ENCODE data around the gene CNNM2. TPM values are rescaled to one million over a fixed set of nuclear protein-coding genes. Genes with fewer than 3 reads are reported as not detected.
A peak's percentile ranks its signal among the peaks of the same experiment; 100 is the strongest.
"Not testable (repeated sequence)": the region's sequence is repeated elsewhere in the genome, so short reads cannot be mapped to it uniquely, and the experiment has no call there.

The CNNM2 gene
- total RNA-seq, 2 donors from 2014 or later: 3.7 to 3.9 TPM

DNA sequence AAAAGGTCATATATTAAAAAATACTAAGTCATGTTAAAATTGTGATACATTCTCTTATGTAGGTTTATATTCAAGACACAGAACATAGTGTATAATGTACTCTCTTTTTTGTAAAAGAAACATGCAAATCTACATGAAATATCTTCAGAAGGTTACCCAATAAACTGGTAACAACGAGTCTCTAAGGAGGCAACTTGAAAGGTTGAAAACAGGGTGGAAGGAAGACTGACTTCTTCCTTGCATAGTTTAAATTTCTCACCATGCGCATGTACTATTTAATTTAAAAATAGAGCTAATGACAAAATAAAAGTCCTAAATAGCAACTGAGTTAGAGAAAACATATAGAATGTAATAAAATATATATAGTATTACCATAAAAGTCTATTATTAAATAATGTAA is 142.5 kb downstream of the CNNM2 start:
- ATAC-seq: no peak
- no peak for DNase-seq
- intact Hi-C loops (cut with DNase I): loop anchor here (10.0 kb wide), 2 partner anchors 226 to 326 kb away; partner anchors contain the start of gene CYP17A1 (in 1 of the 2)

DNA sequence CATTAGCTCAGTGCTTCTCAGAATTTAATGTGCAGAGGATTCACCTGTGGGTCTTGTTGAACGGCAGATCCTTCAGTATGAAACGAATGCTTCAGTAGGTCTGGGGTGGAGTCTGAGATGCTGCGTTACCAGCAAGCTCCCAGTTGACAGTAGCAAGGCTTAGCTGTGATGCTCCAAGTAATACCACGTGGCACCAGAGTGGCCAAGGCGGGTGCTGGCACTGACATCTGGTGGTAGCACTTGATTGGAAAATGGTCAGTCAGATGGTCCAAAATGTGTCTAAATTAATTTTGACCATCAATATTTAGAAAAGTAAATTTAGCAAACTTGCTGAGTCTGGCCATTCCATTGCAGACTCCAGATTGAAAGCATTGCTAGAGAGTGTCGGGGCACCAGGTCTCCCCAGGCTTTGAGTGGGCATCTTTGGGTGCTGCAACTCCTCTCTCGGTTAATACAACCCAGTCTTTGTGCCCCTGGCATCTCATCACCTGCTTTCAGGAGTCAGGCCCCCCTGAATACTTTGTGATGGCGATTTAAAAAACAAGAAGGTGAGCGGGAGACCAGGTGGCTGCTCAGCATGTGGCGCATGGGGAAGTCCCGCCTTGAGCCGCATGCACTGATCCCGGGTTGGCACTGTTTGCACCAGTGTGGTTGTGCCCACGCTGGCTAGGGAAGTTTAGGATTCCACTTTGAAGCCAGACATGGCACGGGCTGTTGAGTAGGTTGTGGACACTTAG is 144.9 kb downstream of the CNNM2 start:
- intact Hi-C loops (cut with DNase I): loop anchor here (10.0 kb wide), 2 partner anchors 228 to 328 kb away; partner anchors contain the start of gene CYP17A1 (in 1 of the 2)
- ATAC-seq (peak in 1 of 2 donors; percentile 61), DNase-seq (no peak)

DNA sequence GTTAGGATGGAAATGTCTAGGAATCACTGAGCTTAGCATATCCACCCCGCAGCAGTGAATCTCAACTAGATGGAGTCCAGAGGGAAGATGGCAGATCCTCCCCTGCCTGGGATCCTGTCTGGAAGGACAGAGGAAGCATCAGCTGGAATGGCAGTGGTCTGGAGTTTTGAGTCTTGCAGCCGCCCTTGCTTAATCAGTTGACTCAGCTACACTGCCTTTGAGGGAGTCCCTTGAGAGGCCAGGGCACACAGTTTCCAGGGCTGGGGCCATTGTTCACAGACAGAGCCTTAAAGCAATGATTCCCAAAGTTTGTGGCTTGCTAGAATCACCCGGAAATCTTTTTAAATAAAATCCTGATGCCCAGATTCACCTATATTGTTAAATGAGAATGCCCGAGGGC is 146.9 kb downstream of the CNNM2 start:
- intact Hi-C loops (cut with DNase I): loop anchor here (5.0 to 10.0 kb wide), 3 partner anchors 148 to 330 kb away; partner anchors contain the start of genes CNNM2 (in 1 of the 2) and CYP17A1 (in 1 of the 2)
- no peak for DNase-seq
- no peak for ATAC-seq

DNA sequence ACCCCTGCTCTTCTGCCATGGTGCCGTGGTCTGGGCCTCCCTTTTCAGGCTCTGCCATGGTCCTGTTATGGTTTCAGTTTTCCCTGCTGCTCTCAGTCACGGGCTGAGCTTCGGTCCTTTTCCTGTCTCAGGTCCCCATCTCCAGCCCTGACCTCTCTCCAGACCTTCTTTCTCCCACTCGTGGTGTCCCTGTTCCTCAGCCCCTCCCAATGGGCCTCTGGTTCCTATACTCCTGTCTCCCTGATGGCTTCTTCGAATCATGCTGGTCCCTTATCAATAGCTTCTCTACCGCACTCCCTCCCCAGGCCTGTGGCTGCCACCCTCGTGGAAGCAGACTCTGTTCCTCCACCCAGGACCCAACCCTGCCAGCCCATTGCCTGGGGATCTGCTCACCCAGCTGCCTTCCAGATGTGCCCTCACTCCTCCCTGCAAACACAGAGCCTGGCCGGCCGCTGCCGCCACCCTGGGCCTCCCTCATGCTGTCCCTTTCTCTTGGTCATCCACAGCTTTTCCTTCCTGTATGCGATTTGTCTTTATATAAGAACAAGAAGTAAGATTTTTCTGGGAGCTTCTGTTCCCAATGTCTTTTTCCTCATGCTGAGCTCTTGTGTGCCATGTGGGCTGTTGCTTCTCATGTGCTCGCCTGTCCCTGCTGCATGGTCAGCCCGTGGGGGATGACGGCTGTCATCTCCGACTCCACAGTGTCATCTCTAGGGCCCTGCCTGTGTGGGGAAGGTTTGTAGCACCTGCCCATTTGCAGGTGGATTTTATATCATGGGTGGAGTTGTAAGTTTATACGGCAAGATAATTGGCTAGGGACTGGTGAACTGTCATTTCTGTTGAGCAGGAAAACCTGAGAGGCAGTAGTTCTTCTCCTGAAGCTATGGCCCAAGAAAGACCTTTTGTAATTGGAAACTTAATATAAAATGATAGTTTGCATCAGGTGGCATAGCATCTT is 148.3 kb downstream of the CNNM2 start:
- ATAC-seq (no peak), DNase-seq (no peak)
- intact Hi-C loops (cut with DNase I): loop anchor here (5.0 to 10.0 kb wide), 3 partner anchors 149 to 332 kb away; partner anchors contain the start of genes CNNM2 (in 1 of the 2) and CYP17A1 (in 1 of the 2)

DNA sequence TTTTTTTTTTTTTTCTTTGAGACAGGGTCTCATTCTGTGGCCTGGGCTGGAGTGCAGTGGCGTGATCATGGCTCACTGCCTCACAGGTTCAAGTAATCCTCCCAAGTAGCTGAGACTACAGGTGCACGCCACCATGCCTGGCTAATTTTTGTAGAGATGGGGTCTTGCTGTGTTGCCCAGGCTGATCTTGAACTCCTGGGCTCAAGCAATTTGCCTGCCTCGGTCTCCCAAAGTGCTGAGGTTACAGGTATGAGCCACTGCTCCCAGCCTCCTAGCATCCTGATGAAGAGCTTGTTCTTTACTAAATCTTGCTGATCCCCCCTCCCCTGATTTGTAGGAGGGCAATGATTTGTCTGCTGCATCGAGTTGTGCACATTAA is 149.0 kb downstream of the CNNM2 start:
- intact Hi-C loops (cut with DNase I): loop anchor here (5.0 to 10.0 kb wide), 3 partner anchors 150 to 332 kb away; partner anchors contain the start of genes CNNM2 (in 1 of the 2) and CYP17A1 (in 1 of the 2)
- ATAC-seq: not testable (repeated sequence)

DNA sequence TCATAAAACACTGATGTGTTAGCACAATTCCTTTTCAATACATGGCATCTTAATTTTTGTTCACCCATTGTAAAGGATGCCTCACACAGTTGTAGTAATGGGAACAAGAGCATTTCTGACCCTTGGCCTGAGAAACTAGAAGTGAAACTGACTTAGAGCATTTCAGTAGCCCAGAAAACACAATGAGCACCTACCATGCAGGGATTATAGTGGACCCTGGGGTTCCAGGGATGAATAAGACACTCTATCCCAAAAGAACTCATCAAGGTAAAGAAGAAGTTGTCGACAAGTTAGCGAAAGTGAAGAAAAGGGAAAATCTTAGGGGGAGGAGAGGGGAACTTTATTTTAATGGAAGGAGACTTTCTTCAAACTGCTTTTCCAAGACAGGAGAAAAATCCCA is 149.4 kb downstream of the CNNM2 start:
- ATAC-seq: no peak
- DNase-seq: no peak
- intact Hi-C loops (cut with DNase I): loop anchor here (5.0 to 10.0 kb wide), 3 partner anchors 150 to 333 kb away; partner anchors contain the start of genes CNNM2 (in 1 of the 2) and CYP17A1 (in 1 of the 2)

More for the DNA sequence above, 149.0 kb downstream of the CNNM2 start:
- not testable (repeated sequence) for DNase-seq

DNA sequence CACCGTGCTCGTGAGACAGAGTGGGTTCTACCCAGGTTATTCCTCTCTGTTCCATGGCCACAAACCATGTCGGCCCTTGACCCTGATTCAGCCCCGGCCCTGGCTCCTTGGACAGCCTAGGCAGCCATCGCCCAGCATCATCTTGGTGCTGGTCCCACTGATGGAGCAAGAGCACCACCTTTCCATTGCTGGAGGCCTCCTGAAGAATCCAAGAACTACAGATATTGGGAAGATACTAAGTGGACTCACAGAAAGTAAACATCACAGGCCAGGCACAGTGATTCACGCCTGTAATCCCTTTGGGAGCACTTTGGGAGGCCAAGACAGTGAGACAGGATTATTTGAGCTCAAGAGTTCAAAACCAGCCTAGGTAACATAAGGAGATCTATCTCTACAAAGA is 149.9 kb downstream of the CNNM2 start:
- ATAC-seq: no peak
- no peak for DNase-seq
- intact Hi-C loops (cut with DNase I): loop anchor here (5.0 to 10.0 kb wide), 3 partner anchors 151 to 333 kb away; partner anchors contain the start of genes CNNM2 (in 1 of the 2) and CYP17A1 (in 1 of the 2)

DNA sequence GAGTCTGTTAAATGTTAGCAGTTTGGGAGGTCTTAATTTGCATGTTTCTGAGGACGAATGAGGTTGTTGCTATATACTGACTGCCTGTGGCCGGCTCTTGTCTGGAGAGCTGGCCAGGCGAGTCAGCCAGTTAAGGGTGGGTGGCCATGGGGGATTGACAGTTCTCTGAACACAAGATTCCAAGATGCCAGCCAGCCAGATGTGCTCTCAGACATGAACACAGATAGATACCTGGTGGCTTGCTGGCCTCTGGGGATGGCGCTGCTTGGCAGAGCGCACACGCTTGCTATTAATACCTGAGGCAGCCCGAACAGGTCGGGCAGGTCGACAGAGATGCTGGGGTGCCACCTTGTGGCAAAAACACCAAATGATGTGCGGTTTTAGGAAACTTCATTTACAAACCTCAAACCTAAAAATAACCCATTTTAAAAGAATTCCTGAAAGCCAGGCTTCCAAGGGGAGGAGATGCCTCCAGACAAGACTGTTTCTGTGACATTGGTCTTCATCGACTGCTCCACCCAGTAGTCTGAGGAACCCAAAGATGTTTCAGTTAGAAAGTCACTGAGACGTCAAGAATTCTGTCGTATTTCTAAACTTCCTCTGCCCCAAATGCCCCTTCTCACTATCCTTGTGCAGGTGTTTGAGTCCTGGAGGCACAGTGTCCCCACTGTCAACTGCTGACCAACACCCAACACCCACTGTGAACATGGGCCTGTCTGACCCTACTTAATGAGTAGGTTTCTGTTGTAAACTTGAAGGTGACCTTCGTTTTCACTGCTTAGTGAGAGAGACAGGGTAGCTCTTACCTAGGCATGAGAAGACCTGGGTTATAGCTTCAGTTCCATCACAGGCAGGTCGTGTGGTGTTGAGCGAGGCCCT is 151.6 kb downstream of the CNNM2 start:
- intact Hi-C loops (cut with DNase I): loop anchor here (2.0 to 10.0 kb wide), 4 partner anchors 152 to 335 kb away; partner anchors contain the start of genes CNNM2 (in 1 of the 2) and CYP17A1 (in 1 of the 2)
- ATAC-seq (peak; percentile 79 to 82), DNase-seq (peak; percentile 65)

DNA sequence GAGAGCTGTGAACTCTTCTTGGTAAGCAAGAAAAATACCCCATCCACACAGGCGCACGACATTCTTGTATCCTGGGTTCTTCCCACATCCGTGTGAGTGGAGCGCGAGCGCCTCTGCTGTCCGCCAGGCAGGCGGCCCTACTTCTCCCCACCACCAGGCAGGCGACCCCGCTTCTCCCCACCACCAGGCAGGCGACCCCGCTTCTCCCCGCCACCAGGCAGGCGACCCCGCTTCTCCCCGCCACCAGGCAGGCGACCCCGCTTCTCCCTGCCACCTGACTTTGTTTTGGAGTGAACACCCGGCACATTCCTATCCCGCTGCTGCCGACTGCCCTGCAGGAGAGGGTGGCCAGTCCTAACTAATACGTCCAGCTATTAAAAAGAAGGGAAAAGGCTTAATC is 154.2 kb downstream of the CNNM2 start:
- ATAC-seq: no peak
- intact Hi-C loops (cut with DNase I): no loop called here
- no peak for DNase-seq

DNA sequence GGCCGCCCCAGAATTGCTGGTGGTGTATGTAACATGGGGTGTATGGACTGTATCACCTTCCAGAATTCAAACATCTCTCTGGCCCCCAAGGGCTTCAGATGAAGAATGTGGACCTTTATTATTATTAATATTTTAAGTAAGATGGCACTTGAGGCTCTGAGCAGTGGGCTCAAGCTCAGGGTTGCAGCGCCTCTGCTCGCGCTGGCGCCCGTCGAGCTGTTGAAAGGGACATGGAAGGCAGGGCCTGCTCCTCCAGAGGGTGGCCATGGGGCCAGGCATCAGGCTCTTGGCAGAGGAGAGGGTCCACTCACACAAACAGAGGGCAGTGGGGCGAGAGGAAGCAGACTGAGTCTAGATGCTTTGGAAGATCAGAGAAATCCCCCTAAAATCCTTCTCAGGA is 154.8 kb downstream of the CNNM2 start:
- ATAC-seq: no peak
- no peak for DNase-seq
- intact Hi-C loops (cut with DNase I): no loop called here

DNA sequence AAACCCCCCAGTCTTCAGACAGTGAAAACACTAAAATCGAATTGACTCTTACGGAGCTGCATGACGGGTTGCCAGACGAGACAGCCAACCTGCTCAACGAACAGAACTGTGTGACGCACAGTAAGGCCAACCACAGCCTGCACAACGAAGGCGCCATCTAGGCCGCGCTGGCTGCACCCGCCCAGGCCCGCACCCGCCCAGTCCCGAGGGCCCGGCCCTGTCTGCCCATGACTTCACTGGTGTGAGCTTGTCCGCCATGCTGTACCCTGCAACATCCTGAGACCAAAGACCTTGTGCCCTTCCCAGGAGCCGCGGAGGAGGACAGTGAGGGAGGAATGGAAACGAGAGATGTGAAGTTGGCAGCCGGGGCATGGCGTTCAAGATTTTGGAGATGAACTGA is 158.9 kb downstream of the CNNM2 start:
- DNase-seq: no peak

DNA sequence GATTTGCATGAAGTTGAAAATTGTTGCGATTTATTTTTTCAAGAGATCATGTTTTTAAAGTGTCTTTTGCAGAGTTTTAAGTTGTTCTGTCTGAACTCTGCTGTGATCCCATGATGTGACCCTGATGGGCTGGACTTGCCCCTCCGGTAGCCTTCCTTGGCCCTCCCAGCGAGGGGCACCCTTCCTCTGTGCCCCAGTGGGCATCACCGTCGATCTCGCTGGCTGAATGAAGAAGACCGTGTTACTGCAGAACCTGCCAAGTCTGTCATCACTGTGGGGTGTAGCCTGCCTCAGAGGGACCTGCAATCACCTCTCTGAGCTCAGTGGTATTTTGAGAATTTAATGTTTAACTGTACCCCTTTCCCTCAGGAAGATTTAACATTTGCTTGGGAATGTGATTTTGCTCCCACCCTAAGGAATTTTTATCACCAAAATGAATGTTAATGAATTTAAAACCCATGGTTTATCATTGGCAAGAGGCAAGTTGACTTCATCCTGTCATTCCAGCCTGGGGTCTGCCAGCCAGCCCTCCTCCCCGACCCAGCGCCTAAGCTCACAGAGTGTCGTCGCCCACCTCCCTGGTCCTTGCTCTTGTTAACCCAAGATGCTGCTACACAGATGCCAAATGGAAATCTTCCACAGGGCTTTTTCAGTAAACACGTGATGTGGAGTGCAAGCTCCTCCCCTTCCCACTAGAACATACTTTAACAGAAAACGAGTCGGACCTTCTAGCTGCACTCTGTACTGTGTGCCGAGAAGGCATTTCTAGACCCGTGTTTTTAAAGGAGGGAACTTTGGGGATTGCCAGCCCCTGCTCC is 159.6 kb downstream of the CNNM2 start:
- ATAC-seq (peak in 1 of 2 donors; percentile 30), DNase-seq (no peak)
- intact Hi-C loops (cut with DNase I): no loop called here

More for the DNA sequence above, 158.9 kb downstream of the CNNM2 start:
- ATAC-seq: no peak
- intact Hi-C loops (cut with DNase I): no loop called here

DNA sequence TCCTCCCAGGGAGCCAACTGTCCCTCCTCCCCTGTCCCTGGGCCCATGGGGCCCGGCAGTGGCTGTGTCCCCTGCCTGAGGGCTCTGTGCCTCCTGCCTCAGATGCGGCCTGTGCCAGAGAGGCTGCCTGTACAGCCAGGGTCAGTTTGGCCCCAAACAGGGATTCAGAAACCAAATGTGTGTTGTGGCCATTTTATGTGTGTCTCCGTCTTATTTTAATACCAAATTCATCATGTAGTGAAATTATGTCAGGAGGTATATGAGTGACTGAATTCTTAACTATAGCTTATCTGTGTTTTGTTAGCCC is 160.2 kb downstream of the CNNM2 start:
- intact Hi-C loops (cut with DNase I): no loop called here
- no peak for ATAC-seq
- no peak for DNase-seq

DNA sequence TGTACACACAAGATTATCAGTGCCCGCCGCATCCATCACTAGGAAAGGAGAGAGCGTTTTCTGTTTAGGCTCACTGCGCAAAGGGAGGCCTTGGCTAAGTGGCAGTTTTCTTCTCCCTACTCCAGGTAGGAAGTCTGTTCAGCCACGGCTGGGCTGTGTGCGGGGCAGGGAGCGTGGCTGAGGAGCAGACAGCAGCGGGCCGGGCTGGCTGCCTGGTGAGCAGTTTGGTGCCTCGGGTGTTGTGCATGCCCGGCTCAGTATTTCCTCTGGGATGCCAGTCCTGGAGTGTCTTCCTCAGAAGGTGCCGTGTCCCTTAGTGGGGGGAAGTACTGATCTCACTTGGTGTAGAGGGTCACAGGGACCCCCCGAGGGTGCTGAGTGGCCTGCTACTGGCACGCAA is 160.6 kb downstream of the CNNM2 start:
- DNase-seq (no peak), ATAC-seq (no peak)
- intact Hi-C loops (cut with DNase I): no loop called here

DNA sequence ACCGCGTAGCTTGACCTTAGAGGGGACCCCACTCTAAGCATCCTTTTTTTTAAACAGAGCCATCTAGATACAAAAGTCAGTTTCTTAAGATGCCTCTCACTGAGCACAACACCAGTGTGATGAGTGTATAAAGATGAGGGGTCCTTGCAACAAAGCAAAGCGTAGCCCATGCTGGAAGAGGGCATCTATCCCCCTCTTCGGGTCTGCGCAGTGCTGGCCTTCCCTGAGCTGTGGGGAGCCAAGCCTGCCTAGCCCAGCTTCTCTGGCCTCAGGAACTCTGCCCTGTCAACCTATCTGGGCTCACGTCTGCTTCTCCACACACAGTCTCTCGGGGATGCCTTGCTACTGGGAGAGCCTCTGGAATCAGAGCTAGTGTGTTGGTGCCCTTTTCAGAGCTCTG is 161.0 kb downstream of the CNNM2 start:
- intact Hi-C loops (cut with DNase I): no loop called here
- ATAC-seq (no peak), DNase-seq (no peak)

DNA sequence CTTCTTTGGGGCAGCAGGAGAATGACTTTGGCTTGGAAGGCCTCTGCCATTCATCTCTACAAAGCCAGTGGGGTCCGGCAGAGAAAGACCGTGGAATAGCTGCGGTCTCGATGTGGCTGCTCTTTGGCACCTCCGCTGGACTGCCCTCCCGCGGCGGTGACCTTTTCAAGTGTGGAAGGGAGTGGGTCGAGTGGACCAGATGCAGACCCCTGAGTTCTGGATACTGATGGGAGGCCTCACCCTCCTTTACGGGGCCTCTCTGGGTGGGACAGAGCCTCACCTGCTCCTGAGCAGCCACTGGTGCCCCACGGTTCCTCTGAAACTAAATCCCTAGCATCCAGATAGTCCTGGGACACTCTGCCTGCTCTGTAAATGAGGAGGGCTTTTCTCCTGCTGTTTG is 161.9 kb downstream of the CNNM2 start:
- ATAC-seq: no peak
- no peak for DNase-seq
- intact Hi-C loops (cut with DNase I): no loop called here

DNA sequence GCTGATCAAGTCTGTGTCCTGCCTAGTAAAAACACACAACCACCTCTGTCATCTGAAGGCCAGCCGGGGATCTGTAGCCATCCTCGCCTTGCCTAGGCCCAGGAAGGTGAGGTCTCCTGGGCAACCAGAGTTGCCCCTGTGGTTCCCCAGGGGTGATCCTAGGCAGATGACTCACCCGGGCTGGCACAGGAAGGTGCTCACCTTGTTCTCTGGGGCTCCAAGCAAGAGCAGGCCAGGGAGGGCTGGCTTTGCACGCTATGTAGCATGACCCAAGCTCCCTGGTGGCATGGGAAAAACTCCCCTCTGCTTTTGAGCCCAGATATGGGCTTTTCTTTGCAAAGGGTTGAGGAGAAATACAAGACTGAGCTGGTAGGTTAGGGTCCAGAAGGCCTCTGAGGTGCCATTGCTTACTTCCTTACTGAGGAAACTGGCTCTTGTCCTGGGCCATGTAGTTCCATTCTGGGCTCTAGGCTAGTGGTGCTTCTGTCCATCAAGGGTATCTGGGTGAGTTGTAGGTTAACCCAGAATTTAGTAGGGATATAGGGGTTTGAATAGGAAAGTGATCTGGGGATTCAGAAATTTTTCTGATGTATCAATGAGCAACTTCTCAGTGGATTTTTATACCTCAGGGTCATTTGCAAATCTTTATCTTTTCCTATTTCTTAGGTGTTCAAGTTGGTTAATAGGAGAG is 162.9 kb downstream of the CNNM2 start:
- no peak for ATAC-seq
- intact Hi-C loops (cut with DNase I): no loop called here
- no peak for DNase-seq
